Mesenchymal stem cell (in vitro differentiated cells and primary cell): ENCODE results near the gene NUP210.

Experiments
- DNase-seq: peaks from one replicate; pipeline ENCODE4 v3.0.0-alpha.2; 2013
- H2AFZ ChIP-seq: one replicate; pipeline ENCODE4 v1.6.1; 2013; ENCODE audit warnings: low read depth, mild to moderate bottlenecking, control low read depth, inconsistent platforms, low read length, moderate library complexity
- H2AK5ac ChIP-seq: 2 replicates; pipeline ENCODE4 v1.6.1; 2013; ENCODE audit warnings: low read length, moderate library complexity, mild to moderate bottlenecking, inconsistent platforms; ENCODE audit not compliant: severe bottlenecking
- H2BK120ac ChIP-seq: one replicate; pipeline ENCODE4 v1.6.1; 2013; ENCODE audit warnings: low read depth, mild to moderate bottlenecking, inconsistent platforms, low read length, moderate library complexity
- H2BK12ac ChIP-seq, 2 experiments: one replicate each; pipeline ENCODE4 v1.6.1; 2013; ENCODE audit warnings: inconsistent platforms in 2 of 2, low read length in 2 of 2, mild to moderate bottlenecking in 2 of 2, moderate library complexity in 2 of 2, control low read depth in 1 of 2
- H2BK15ac ChIP-seq: one replicate; pipeline ENCODE4 v1.6.1; 2013; ENCODE audit warnings: mild to moderate bottlenecking, low read depth, inconsistent platforms; ENCODE audit not compliant: poor library complexity, severe bottlenecking
- H2BK5ac ChIP-seq: 2 replicates; pipeline ENCODE4 v1.6.1; 2013; ENCODE audit warnings: low read depth, mild to moderate bottlenecking, low read length, control low read depth, inconsistent platforms; ENCODE audit not compliant: poor library complexity, severe bottlenecking
- H3K14ac ChIP-seq, 2 experiments: one replicate each; pipeline ENCODE4 v1.6.1; 2013; ENCODE audit warnings: inconsistent platforms in 2 of 2, low read length in 2 of 2, control low read depth in 1 of 2, mild to moderate bottlenecking in 1 of 2, moderate library complexity in 1 of 2
- H3K18ac ChIP-seq, 2 experiments: one replicate each; pipeline ENCODE4 v1.6.1; 2013; ENCODE audit warnings: inconsistent platforms in 2 of 2, low read length in 2 of 2, control low read depth in 1 of 2, low read depth in 1 of 2, mild to moderate bottlenecking in 1 of 2
- H3K23ac ChIP-seq, 2 experiments: one replicate each; pipeline ENCODE4 v1.6.1; 2013; ENCODE audit warnings: inconsistent platforms in 2 of 2, low read length in 2 of 2, mild to moderate bottlenecking in 2 of 2, moderate library complexity in 2 of 2, control low read depth in 1 of 2
- H3K27ac ChIP-seq: 2 replicates; pipeline ENCODE4 v1.5.1; 2013; ENCODE audit warnings: mild to moderate bottlenecking, moderate library complexity, low read length, control low read depth, inconsistent platforms; ENCODE audit not compliant: poor library complexity, severe bottlenecking
- H3K27me3 ChIP-seq, 2 experiments: 2 replicates each; pipeline versions ENCODE4 v1.6.1 to v1.7.0; 2013; ENCODE audit warnings: low read length in 2 of 2, mild to moderate bottlenecking in 2 of 2, moderate library complexity in 2 of 2, control low read depth in 1 of 2, inconsistent platforms in 1 of 2; ENCODE audit not compliant: control insufficient read depth in 1 of 2, insufficient read depth in 1 of 2
- H3K36me3 ChIP-seq, 2 experiments: 2 replicates each; pipeline versions ENCODE4 v1.6.1 to v1.7.0; 2013; ENCODE audit warnings: low read length in 2 of 2, control low read depth in 1 of 2, inconsistent platforms in 1 of 2, low read depth in 1 of 2, mild to moderate bottlenecking in 1 of 2; ENCODE audit not compliant: insufficient read depth in 2 of 2, control insufficient read depth in 1 of 2
- H3K4ac ChIP-seq, 2 experiments: one replicate each; pipeline ENCODE4 v1.6.1; 2013; ENCODE audit warnings: inconsistent platforms in 2 of 2, low read length in 2 of 2, mild to moderate bottlenecking in 2 of 2, moderate library complexity in 2 of 2, control low read depth in 1 of 2, low read depth in 1 of 2
- H3K4me1 ChIP-seq: 2 replicates; pipeline ENCODE4 v1.6.1; 2013; ENCODE audit warnings: low read depth, low read length, control low read depth; ENCODE audit not compliant: control insufficient read depth, insufficient read depth
- H3K4me2 ChIP-seq: 2 replicates; pipeline ENCODE4 v1.6.1; 2013; ENCODE audit warnings: low read length, mild to moderate bottlenecking, inconsistent platforms; ENCODE audit not compliant: poor library complexity, severe bottlenecking
- H3K4me3 ChIP-seq, 2 experiments: 2 replicates each; pipeline versions ENCODE4 v1.5.1 to v1.7.0; 2013; ENCODE audit warnings: low read length in 2 of 2, mild to moderate bottlenecking in 2 of 2, control low read depth in 1 of 2, low read depth in 1 of 2; ENCODE audit not compliant: insufficient read depth in 1 of 2
- H3K79me1 ChIP-seq: replicated peaks from 2 replicates; pipeline ENCODE4 v1.6.1; 2013; ENCODE audit warnings: mild to moderate bottlenecking, control low read depth, low read length, inconsistent platforms; ENCODE audit not compliant: poor library complexity, severe bottlenecking
- H3K9ac ChIP-seq: 2 replicates; pipeline ENCODE4 v1.7.0; 2013; ENCODE audit warnings: mild to moderate bottlenecking, low read length, moderate library complexity
- H3K9me3 ChIP-seq: 2 replicates; pipeline ENCODE4 v1.7.0; 2013; ENCODE audit warnings: mild to moderate bottlenecking, low read length; ENCODE audit not compliant: control insufficient read depth
- H4K8ac ChIP-seq: one replicate; pipeline ENCODE4 v1.6.1; 2013; ENCODE audit warnings: inconsistent platforms, mild to moderate bottlenecking, low read length, moderate library complexity
- H4K91ac ChIP-seq: one replicate; pipeline ENCODE4 v1.6.1; 2013; ENCODE audit warnings: mild to moderate bottlenecking, low read length, inconsistent platforms
- WGBS: methylation state at CpG from one replicate; pipeline ENCODE4 v1.1.7; 2013; ENCODE audit warnings: mixed read lengths; 5-methylcytosine and 5-hydroxymethylcytosine counted together

NUP210 gene

GRCh38 chr3:13345284-13345683 lies 74.8 kb downstream of the NUP210 start:
- Histone ChIP-seq H2BK120ac (no peak overlapping the region), H3K9ac (no peak overlapping the region), H3K18ac (no peak overlapping the region), H3K4ac (no peak overlapping the region), H3K36me3 (no peaks in the 10 kb centered on the region), H3K23ac (no peak overlapping the region), H2AFZ (no peak overlapping the region), H4K91ac (no peak overlapping the region), H2BK5ac (no peak overlapping the region), H2BK15ac (no peak overlapping the region), H4K8ac (no peak overlapping the region), H3K4me3 (no peak overlapping the region), H3K14ac (no peak overlapping the region), H3K9me3 (no peaks in the 10 kb centered on the region), H2BK12ac (no peak overlapping the region), H3K4me2 (no peak overlapping the region), H3K27me3 (peaks cover 7 to 80% of the 10 kb centered on the region in 2 experiments), H3K27ac (no peak overlapping the region), H2AK5ac (no peak overlapping the region), H3K79me1 (no peaks in the 10 kb centered on the region), H3K4me1 (peaks cover 30% of the 10 kb centered on the region)
- no peak for DNase-seq
- WGBS, result 91% methylated on average over 8 of the region's 8 CpGs

DNA sequence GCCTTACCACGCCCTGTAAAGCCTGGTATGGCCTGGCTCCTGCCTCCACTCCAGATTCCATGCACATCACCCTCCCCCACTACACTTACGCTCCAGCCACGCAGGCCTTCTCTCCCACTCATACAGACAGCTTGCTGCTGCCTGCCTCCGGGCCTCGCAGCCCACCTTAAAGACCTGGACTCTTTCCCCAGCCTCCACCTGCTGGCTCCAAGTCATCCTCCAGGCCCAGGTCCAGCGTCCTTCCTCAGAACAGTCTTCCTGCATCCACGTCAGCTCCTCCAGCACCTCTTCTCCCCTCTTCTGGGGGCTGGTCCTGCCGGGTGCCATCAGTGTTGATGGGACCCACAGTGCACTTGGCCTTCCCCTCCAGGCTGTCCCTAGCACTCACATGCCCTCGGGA lies 75.5 kb downstream of the NUP210 start:
- Histone ChIP-seq H2BK5ac (no peak overlapping the region), H3K79me1 (no peaks in the 10 kb centered on the region), H3K23ac (no peak overlapping the region), H3K36me3 (no peaks in the 10 kb centered on the region), H3K4ac (no peak overlapping the region), H3K14ac (no peak overlapping the region), H3K27ac (no peak overlapping the region), H2BK15ac (no peak overlapping the region), H4K8ac (no peak overlapping the region), H3K4me1 (peaks cover 30% of the 10 kb centered on the region), H2BK120ac (no peak overlapping the region), H2AK5ac (no peak overlapping the region), H3K4me3 (no peak overlapping the region), H2BK12ac (no peak overlapping the region), H3K9me3 (no peaks in the 10 kb centered on the region), H4K91ac (no peak overlapping the region), H3K4me2 (no peak overlapping the region), H3K27me3 (peaks cover 11 to 82% of the 10 kb centered on the region in 2 experiments), H3K18ac (no peak overlapping the region), H3K9ac (no peak overlapping the region), H2AFZ (no peak overlapping the region)
- no peak for DNase-seq
- WGBS, result 87% methylated on average over 9 of the region's 9 CpGs

DNA sequence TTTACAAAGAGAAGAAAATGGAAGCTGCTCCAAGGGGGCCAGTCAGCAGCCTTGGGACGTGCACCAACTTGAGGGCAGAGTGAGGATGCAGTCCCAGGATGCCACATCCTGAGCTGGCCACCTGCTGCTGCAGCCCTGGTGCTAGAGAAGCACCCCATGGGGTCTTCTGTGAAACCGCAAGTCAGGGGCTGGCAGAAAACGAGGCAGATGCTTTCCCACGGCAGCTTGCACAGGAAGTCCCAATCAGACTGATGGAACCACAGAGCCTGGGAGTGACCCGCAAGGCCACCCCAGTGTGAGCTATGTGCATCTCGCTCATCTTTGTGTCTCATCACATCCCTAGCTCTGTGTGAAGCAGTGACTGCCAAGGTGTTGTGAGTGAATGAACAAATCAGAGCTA lies 76.5 kb downstream of the NUP210 start:
- Histone ChIP-seq H2BK12ac (no peak overlapping the region), H2AK5ac (no peak overlapping the region), H4K91ac (no peak overlapping the region), H3K4me3 (no peak overlapping the region), H3K18ac (no peak overlapping the region), H2BK5ac (no peak overlapping the region), H3K4me1 (peaks cover 23% of the 10 kb centered on the region), H3K27ac (no peak overlapping the region), H2BK15ac (no peak overlapping the region), H3K9ac (no peak overlapping the region), H3K4me2 (no peak overlapping the region), H3K9me3 (no peaks in the 10 kb centered on the region), H3K27me3 (peaks cover 16 to 82% of the 10 kb centered on the region in 2 experiments), H4K8ac (no peak overlapping the region), H3K4ac (no peak overlapping the region), H2BK120ac (no peak overlapping the region), H2AFZ (no peak overlapping the region), H3K36me3 (no peaks in the 10 kb centered on the region), H3K14ac (no peak overlapping the region), H3K79me1 (no peaks in the 10 kb centered on the region), H3K23ac (no peak overlapping the region)
- WGBS, result 79% methylated on average over 6 of the region's 6 CpGs
- no peak for DNase-seq

GRCh38 chr3:13341229-13341905 lies 78.8 kb downstream of the NUP210 start:
- H2BK120ac ChIP-seq, result no peak overlapping the region

More at GRCh38 chr3:13341229-13341905, 78.8 kb downstream of the NUP210 start:
- no peak for DNase-seq
- Histone ChIP-seq H3K23ac (no peak overlapping the region), H3K27me3 (peaks cover 16 to 65% of the 10 kb centered on the region in 2 experiments), H3K18ac (no peak overlapping the region), H2AFZ (no peak overlapping the region), H3K79me1 (no peaks in the 10 kb centered on the region), H3K4ac (no peak overlapping the region), H3K14ac (no peak overlapping the region), H4K91ac (no peak overlapping the region), H3K9me3 (no peaks in the 10 kb centered on the region), H2AK5ac (no peak overlapping the region), H3K4me1 (peaks cover 9% of the 10 kb centered on the region), H2BK12ac (no peak overlapping the region), H3K4me3 (no peak overlapping the region), H2BK15ac (no peak overlapping the region), H4K8ac (no peak overlapping the region), H3K27ac (no peak overlapping the region), H3K36me3 (no peaks in the 10 kb centered on the region), H2BK5ac (no peak overlapping the region), H3K4me2 (no peak overlapping the region), H3K9ac (no peak overlapping the region)
- WGBS, result 83% methylated on average over 6 of the region's 7 CpGs
